Measurements from ENCODE around the gene PFKFB4. TPM values are rescaled to one million over a fixed set of nuclear protein-coding genes. Genes with fewer than 3 reads are reported as not detected.

Gene PFKFB4
- total and polyA plus RNA-seq, 5 donors from 2014 or later, result 0.96 to 1.8 (median 1.5) TPM

GRCh38 chr3:48592519-48593087, 36.0 kb upstream of the PFKFB4 start:
- Histone ChIP-seq H3K27me3 (ENCODE audit: control insufficient read depth, insufficient read depth, low read length) (no peaks in the 10 kb centered on the region), H3K9me3 (ENCODE audit: control insufficient read depth in 2 of 2, low read length in 2 of 2) (no peaks in the 10 kb centered on the region), H3K36me3 (ENCODE audit: control insufficient read depth, insufficient read depth, low read length) (no peaks in the 10 kb centered on the region), H3K4me1 (ENCODE audit: control insufficient read depth, insufficient read depth, low read length, poor library complexity, severe bottlenecking) (peaks cover 5% of the 10 kb centered on the region), H3K27ac (ENCODE audit: insufficient read depth, low read length, poor library complexity, severe bottlenecking) (no peak overlapping the region), H3K4me3 (ENCODE audit: low read depth, low read length) (no peak overlapping the region)
- ATAC-seq (ENCODE audit: low read depth in 2 of 2), result no peak
- Mint-ChIP-seq H3K9me3 (peaks cover 0 to 2% (median 0%) of the 10 kb centered on the region in 7 donors), H3K4me1 (peaks cover 0 to 16% (median under 1%) of the 10 kb centered on the region in 4 donors), H3K4me3 (no peak overlapping the region), H3K27me3 (peaks cover 32% of the 10 kb centered on the region), H3K36me3 (no peaks in the 10 kb centered on the region), H3K27ac (no peak overlapping the region)
- no peak for DNase-seq

DNA sequence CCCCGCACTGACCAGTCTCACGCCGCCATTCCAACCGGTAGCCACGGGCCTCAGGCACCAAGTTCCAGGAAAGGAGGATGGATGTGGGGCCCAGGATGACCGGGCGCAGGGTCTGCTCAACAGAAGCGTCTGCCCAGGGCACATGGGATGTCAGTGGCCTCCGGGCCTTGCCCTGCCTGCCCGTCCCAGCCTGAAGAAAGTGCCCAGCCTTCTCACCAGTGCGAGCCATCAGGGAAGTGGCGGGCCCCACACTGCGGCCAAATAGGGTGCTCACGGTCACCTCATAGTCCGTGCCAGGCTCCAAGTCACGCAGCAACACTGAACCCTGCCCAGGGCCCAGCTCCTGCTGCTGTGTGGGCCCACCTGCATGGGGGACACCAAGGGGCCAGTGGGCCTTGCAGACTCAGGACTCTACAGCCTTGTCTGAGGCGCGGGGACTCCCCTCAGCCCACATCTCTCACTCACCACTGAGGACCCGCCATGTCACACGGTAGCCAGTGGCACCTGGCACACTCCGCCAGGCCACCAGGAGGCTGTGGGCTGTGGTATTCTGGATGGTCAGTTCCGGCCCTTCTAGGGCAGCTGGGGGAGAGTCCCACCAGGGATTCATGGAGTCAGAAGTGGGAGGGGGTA, 35.4 kb upstream of the PFKFB4 start:
- peaks cover 0 to 2% (median 0%) of the 10 kb centered on the region in 7 donors for H3K9me3 Mint-ChIP-seq
- Histone ChIP-seq H3K27ac (ENCODE audit: insufficient read depth, low read length, poor library complexity, severe bottlenecking) (no peak overlapping the region), H3K9me3 (ENCODE audit: control insufficient read depth in 2 of 2, low read length in 2 of 2) (no peaks in the 10 kb centered on the region), H3K4me1 (ENCODE audit: control insufficient read depth, insufficient read depth, low read length, poor library complexity, severe bottlenecking) (peaks cover 5% of the 10 kb centered on the region), H3K27me3 (ENCODE audit: control insufficient read depth, insufficient read depth, low read length) (no peaks in the 10 kb centered on the region), H3K4me3 (ENCODE audit: low read depth, low read length) (no peak overlapping the region), H3K36me3 (ENCODE audit: control insufficient read depth, insufficient read depth, low read length) (no peaks in the 10 kb centered on the region)
- ATAC-seq (ENCODE audit: low read depth in 2 of 2) (no peak), DNase-seq (no peak)
- H3K27ac Mint-ChIP-seq, result no peak overlapping the region
- H3K27me3 Mint-ChIP-seq, result peaks cover 38% of the 10 kb centered on the region
- no peaks in the 10 kb centered on the region for H3K36me3 Mint-ChIP-seq
- H3K4me3 Mint-ChIP-seq, result no peak overlapping the region
- peaks cover 0 to 14% (median 0%) of the 10 kb centered on the region in 4 donors for H3K4me1 Mint-ChIP-seq

DNA sequence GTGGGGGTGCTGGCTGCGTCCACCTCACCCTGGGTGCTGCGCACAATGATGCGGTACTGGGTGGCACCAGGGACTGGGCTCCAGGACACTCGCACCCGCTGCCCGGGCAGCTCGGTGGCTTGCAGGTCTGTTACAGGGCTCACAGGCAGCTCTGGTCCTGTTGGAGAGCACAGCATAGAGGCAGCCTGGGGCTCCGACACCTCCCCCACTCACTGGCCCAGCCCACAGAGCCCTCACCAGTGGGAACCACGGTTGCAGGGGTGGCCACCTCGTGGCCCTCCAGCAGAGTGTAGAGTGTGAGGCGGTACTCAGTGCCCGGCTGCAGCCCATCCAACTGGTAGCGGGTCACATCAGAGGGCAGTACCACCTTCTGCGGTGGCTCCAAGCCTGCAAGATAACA, 34.8 kb upstream of the PFKFB4 start:
- no peaks in the 10 kb centered on the region for H3K27me3 ChIP-seq (ENCODE audit: control insufficient read depth, insufficient read depth, low read length)
- Mint-ChIP-seq H3K36me3 (no peaks in the 10 kb centered on the region), H3K27me3 (peaks cover 40% of the 10 kb centered on the region)

DNA sequence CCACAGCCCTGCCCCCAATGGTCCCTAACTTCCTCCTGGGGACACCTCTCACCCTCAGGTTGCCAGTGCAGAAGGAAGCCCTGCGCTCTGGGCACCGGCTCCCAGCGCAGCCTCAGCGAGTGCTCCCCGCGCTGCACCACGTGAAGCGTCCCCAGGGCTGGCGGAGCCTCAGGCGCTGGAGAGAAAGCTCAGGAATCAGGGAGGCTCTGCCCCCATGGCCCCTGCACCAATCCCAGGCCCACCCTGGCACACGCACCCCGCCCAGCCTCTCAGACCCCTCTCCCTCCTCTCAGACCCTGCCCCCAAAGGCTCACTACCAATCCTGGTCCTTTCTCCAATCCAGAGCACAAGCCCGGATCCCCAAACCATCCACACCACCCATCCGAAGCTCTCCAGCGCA, 31.6 kb upstream of the PFKFB4 start:
- Mint-ChIP-seq H3K9me3 (no peaks in the 10 kb centered on the region), H3K4me3 (no peak overlapping the region)

More for the DNA sequence above, 34.8 kb upstream of the PFKFB4 start:
- no peak overlapping the region for H3K4me3 ChIP-seq (ENCODE audit: low read depth, low read length)
- H3K36me3 ChIP-seq (ENCODE audit: control insufficient read depth, insufficient read depth, low read length), result no peaks in the 10 kb centered on the region
- H3K27ac Mint-ChIP-seq, result no peak overlapping the region
- ATAC-seq (ENCODE audit: low read depth in 2 of 2), result no peak
- H3K9me3 ChIP-seq (ENCODE audit: control insufficient read depth in 2 of 2, low read length in 2 of 2), result no peaks in the 10 kb centered on the region
- peaks cover 5% of the 10 kb centered on the region for H3K4me1 ChIP-seq (ENCODE audit: control insufficient read depth, insufficient read depth, low read length, poor library complexity, severe bottlenecking)
- H3K9me3 Mint-ChIP-seq, result peaks cover 0 to 2% (median 0%) of the 10 kb centered on the region in 7 donors
- H3K4me1 Mint-ChIP-seq, result peaks cover 0 to 14% (median 0%) of the 10 kb centered on the region in 4 donors
- no peak overlapping the region for H3K4me3 Mint-ChIP-seq
- DNase-seq, result no peak
- H3K27ac ChIP-seq (ENCODE audit: insufficient read depth, low read length, poor library complexity, severe bottlenecking), result no peak overlapping the region

GRCh38 chr3:48587686-48588085, 31.1 kb upstream of the PFKFB4 start:
- H3K36me3 ChIP-seq (ENCODE audit: control insufficient read depth, insufficient read depth, low read length), result no peaks in the 10 kb centered on the region
- Mint-ChIP-seq H3K27ac (no peak overlapping the region), H3K9me3 (no peaks in the 10 kb centered on the region), H3K4me1 (peaks cover 0 to under 1% (median 0%) of the 10 kb centered on the region in 4 donors), H3K27me3 (peaks cover 28% of the 10 kb centered on the region), H3K4me3 (no peak overlapping the region), H3K36me3 (no peaks in the 10 kb centered on the region)
- no peak overlapping the region for H3K27ac ChIP-seq (ENCODE audit: insufficient read depth, low read length, poor library complexity, severe bottlenecking)
- H3K27me3 ChIP-seq (ENCODE audit: control insufficient read depth, insufficient read depth, low read length), result no peaks in the 10 kb centered on the region
- H3K4me3 ChIP-seq (ENCODE audit: low read depth, low read length), result no peak overlapping the region
- no peaks in the 10 kb centered on the region for H3K9me3 ChIP-seq (ENCODE audit: control insufficient read depth in 2 of 2, low read length in 2 of 2)
- DNase-seq, result no peak
- ATAC-seq (ENCODE audit: low read depth in 2 of 2), result no peak
- no peaks in the 10 kb centered on the region for H3K4me1 ChIP-seq (ENCODE audit: control insufficient read depth, insufficient read depth, low read length, poor library complexity, severe bottlenecking)

More for the DNA sequence above, 31.6 kb upstream of the PFKFB4 start:
- DNase-seq (no peak), ATAC-seq (ENCODE audit: low read depth in 2 of 2) (no peak)
- Histone ChIP-seq H3K36me3 (ENCODE audit: control insufficient read depth, insufficient read depth, low read length) (no peaks in the 10 kb centered on the region), H3K27ac (ENCODE audit: insufficient read depth, low read length, poor library complexity, severe bottlenecking) (no peak overlapping the region), H3K4me1 (ENCODE audit: control insufficient read depth, insufficient read depth, low read length, poor library complexity, severe bottlenecking) (no peaks in the 10 kb centered on the region), H3K27me3 (ENCODE audit: control insufficient read depth, insufficient read depth, low read length) (no peaks in the 10 kb centered on the region), H3K9me3 (ENCODE audit: control insufficient read depth in 2 of 2, low read length in 2 of 2) (no peaks in the 10 kb centered on the region), H3K4me3 (ENCODE audit: low read depth, low read length) (no peak overlapping the region)
- Mint-ChIP-seq H3K27ac (no peak overlapping the region), H3K27me3 (peaks cover 28% of the 10 kb centered on the region), H3K4me1 (peaks cover 0 to 3% (median 0%) of the 10 kb centered on the region in 4 donors), H3K36me3 (no peaks in the 10 kb centered on the region)

DNA sequence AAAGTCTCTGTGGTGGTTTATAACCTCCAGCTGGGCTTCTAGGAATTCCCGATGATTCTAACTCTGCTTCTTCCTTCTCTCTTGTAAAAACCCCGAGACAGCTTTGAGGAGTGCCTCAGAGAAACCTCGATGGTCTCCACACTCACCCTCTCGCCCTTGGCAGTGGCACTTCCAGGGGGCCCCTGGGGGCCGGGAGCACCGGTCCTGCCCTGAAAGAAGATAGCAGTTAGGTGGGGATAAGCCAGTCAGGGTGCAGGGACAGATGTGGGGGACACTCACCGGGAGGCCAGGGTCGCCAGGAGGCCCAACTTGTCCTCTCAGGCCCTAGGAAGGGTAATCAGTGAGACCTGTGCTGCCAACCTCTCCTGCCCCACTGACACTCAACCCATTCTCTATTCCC, 28.8 kb upstream of the PFKFB4 start:
- Histone ChIP-seq H3K4me1 (ENCODE audit: control insufficient read depth, insufficient read depth, low read length, poor library complexity, severe bottlenecking) (no peaks in the 10 kb centered on the region), H3K9me3 (ENCODE audit: control insufficient read depth in 2 of 2, low read length in 2 of 2) (no peaks in the 10 kb centered on the region), H3K27ac (ENCODE audit: insufficient read depth, low read length, poor library complexity, severe bottlenecking) (no peak overlapping the region), H3K27me3 (ENCODE audit: control insufficient read depth, insufficient read depth, low read length) (no peaks in the 10 kb centered on the region), H3K4me3 (ENCODE audit: low read depth, low read length) (no peak overlapping the region), H3K36me3 (ENCODE audit: control insufficient read depth, insufficient read depth, low read length) (no peaks in the 10 kb centered on the region)
- H3K27me3 Mint-ChIP-seq, result peaks cover 21% of the 10 kb centered on the region
- H3K4me3 Mint-ChIP-seq, result no peak overlapping the region
- DNase-seq (no peak), ATAC-seq (ENCODE audit: low read depth in 2 of 2) (no peak)
- no peaks in the 10 kb centered on the region for H3K36me3 Mint-ChIP-seq
- H3K9me3 Mint-ChIP-seq, result no peaks in the 10 kb centered on the region
- no peaks in the 10 kb centered on the region for H3K4me1 Mint-ChIP-seq
- no peak overlapping the region for H3K27ac Mint-ChIP-seq

DNA sequence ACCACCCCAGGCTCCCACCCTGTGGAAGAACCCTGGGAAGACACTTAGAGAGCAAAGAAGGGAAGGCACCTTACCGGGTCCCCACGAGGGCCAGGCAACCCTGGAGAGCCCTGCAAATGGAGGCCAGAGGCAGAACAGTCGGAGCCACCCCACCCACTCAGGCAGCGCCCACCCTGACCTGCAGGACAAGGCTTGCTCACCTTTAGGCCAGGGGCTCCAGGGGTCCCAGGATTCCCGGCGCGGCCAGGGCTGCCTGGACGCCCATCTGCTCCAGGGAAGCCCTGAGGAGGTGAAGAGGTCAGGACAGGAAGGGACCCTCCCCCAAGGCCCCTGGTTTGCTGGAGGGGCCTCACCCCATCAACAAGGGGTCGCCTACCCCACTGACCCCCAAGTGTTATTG, 28.2 kb upstream of the PFKFB4 start:
- H3K9me3 ChIP-seq (ENCODE audit: control insufficient read depth in 2 of 2, low read length in 2 of 2), result no peaks in the 10 kb centered on the region
- H3K36me3 ChIP-seq (ENCODE audit: control insufficient read depth, insufficient read depth, low read length), result no peaks in the 10 kb centered on the region
- peaks cover 2% of the 10 kb centered on the region for H3K27me3 ChIP-seq (ENCODE audit: control insufficient read depth, insufficient read depth, low read length)
- no peak overlapping the region for H3K4me3 ChIP-seq (ENCODE audit: low read depth, low read length)
- Mint-ChIP-seq H3K4me3 (no peak overlapping the region), H3K9me3 (no peaks in the 10 kb centered on the region), H3K36me3 (no peaks in the 10 kb centered on the region), H3K4me1 (no peaks in the 10 kb centered on the region), H3K27me3 (peaks cover 19% of the 10 kb centered on the region), H3K27ac (no peak overlapping the region)
- H3K4me1 ChIP-seq (ENCODE audit: control insufficient read depth, insufficient read depth, low read length, poor library complexity, severe bottlenecking), result no peaks in the 10 kb centered on the region
- no peak for DNase-seq
- no peak overlapping the region for H3K27ac ChIP-seq (ENCODE audit: insufficient read depth, low read length, poor library complexity, severe bottlenecking)
- no peak for ATAC-seq (ENCODE audit: low read depth in 2 of 2)

Measured in CD4-positive, CD25-positive, alpha-beta regulatory T cell (primary cell).